ENCODE data around the gene SOX30.

DNA sequence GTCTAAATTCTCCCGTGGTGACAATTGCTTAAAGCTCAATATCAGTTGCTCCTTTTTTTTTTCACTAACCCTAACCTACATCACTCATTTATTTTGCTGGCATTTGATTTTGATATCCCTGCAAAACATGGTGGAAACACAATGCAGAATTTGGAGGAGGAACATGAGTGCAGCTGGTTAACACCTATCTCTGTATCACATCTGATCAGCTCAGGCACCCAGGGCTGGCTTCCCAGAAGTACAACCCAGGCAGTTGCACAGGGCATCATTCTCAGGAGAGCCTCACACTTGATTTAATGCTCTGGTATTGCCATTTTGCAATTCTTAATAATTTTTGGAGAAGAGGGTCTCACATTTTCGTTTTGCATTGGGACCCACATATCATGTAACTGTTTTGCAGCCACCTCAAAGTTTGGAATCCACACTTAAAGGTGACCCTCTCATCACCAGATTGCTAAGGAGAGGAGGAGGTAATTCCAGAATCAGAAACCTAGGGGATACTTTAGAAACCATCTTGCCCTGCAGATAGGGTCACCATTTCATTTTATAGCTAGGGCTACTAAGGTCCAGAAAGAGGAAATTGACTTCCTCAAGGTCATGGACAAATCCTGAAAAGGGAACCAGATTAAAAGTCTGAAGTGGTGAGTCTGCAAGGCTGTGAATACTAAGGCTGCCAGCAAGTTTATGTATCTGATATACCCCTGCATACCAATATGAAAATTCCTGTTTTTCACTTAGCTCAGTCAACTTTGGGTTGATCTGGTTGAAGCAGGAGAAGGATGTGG, 57.4 kb downstream of the SOX30 start:
- TF ChIP-seq, protein P1, sequence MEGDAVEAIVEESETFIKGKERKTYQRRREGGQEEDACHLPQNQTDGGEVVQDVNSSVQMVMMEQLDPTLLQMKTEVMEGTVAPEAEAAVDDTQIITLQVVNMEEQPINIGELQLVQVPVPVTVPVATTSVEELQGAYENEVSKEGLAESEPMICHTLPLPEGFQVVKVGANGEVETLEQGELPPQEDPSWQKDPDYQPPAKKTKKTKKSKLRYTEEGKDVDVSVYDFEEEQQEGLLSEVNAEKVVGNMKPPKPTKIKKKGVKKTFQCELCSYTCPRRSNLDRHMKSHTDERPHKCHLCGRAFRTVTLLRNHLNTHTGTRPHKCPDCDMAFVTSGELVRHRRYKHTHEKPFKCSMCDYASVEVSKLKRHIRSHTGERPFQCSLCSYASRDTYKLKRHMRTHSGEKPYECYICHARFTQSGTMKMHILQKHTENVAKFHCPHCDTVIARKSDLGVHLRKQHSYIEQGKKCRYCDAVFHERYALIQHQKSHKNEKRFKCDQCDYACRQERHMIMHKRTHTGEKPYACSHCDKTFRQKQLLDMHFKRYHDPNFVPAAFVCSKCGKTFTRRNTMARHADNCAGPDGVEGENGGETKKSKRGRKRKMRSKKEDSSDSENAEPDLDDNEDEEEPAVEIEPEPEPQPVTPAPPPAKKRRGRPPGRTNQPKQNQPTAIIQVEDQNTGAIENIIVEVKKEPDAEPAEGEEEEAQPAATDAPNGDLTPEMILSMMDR (IDR thresholded peaks at IDR 0.05): no peak
- no peak for TF ChIP-seq POLR2A (IDR thresholded peaks at IDR 0.05)

Data from testis (tissue), 2 donors.